ENCODE data around the gene PIGU. TPM values are rescaled to one million over a fixed set of nuclear protein-coding genes. Genes with fewer than 3 reads are reported as not detected.

The PIGU gene, protein sequence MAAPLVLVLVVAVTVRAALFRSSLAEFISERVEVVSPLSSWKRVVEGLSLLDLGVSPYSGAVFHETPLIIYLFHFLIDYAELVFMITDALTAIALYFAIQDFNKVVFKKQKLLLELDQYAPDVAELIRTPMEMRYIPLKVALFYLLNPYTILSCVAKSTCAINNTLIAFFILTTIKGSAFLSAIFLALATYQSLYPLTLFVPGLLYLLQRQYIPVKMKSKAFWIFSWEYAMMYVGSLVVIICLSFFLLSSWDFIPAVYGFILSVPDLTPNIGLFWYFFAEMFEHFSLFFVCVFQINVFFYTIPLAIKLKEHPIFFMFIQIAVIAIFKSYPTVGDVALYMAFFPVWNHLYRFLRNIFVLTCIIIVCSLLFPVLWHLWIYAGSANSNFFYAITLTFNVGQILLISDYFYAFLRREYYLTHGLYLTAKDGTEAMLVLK
- total RNA-seq: 14.0 and 21.0 TPM in 2 replicates

DNA sequence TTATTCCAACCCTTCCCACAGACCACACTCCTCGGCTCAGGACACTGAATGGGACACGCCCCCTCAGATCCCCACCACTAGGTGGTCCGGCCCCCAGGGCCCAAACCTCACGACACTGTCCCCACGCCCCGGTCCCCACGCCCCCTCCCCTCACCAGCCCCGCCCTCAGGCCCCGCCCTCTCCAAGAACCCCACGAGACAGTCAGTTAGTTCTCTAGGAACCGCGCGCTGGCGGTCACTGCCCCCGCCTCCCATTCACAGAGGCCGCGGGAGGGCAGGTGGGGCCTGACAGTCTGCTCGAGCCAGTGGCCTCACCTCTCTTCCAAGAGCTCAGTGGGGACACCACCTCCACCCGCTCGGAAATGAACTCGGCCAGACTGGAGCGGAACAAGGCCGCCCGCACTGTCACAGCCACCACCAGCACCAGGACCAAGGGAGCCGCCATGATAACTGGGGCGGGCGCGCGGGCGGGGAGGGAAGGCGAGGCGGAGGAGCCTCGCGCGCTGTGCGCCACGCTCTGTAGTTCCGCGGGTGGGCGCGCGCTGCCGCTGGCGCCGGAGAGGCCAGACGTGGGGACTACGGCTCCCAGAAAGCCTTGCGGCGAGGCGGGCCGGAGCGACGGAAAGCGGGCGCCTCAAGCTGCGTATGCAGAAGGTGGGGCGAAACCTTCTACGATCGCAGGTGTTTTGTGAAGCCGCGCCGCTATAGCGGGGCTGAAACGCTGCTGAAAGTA, at the start of gene PIGU:
Gene PIGU, minus strand, starts transcription at position 451 of the 732 bp plus-strand sequence. Its CDS starts 7 bp downstream, at position 444.

DNA sequence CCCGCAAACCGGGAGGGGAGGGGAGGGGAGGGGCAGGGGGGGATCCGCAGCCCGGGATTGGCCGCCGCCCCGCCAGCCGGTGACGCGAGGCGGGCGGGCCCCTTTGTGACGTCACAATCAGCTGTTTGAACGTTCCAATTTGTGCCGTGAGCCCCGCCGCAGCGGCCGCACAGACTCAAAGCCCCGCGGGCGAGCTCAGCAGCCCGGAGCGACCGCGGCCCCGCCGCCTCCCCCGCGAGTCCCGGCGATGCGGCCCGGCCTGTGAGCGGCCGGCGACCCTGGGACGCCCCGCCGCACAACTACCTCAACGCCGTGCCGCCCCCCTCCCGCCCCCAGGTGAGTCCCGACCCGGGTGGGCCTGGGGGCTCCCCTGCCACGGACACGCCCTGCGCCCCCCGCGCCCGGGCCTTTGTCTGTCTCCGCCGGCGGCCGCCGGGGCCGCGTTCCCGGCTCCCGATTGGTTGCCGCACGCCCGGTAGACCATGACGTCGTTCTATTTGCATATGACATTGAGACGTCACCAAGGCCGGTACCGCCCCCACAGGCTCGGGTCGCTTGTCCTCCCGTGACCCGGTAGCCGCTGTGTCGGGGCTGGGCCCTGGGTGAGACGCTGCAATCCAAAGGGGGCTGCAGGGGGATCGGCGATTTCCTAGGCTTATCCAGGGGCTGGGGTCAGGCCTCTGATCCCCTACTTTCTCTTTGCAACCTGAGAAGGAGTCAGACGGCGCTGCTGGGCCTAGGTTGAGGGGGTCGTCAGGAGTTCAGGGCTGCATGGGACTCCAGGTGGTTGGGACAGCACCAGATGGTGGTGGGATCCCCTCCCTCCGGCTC, 27.5 kb upstream of the PIGU start, which contains the start of gene TP53INP2:
Gene TP53INP2, plus strand, starts transcription at position 168 of the 831 bp plus-strand sequence. CDS start 4,396 bp downstream, outside the sequence.

DNA sequence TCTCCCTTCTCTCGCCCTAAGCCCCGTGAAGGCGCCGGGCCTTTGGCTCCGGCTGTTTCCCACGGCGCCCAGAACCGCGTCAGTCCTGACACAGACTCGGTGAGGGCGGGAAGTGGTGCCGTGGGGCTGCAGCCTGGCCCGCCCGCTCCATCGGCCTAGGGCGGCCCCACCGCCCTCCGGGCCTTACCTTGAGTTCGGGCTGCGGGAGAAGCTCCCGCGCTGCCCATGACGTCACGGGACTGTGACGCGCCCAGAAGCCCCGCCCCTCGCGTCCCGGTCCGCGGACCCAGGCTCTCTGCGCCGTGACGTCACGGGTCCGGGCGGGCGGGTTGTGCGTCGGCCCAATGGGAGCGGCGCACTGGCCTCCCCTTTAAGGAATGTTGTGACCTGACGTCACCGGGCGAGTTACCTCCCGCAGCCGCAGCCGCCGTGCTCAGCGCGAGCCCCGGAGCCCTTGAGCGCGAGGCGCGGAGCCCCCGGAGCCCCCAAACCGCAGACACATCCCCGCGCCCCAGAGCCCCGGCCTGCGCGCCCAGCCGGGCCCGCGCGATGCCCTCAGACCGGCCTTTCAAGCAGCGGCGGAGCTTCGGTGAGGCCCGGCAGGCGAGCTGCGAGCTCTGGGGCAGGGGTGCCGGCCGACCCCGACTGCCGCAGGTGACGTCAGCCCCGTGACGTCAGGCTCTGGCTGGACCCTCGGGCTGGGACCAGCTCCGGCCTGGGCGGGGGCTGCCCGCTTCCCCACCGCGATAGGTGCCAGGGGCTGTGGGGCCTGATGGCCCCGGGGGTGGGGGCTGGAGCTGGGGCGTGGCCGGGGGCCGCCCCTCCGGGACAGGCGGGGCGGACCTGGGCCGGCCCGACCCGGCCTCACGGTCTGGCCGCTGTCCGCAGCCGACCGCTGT, 118.3 kb downstream of the PIGU start, which contains the start of gene MAP1LC3A:
Gene MAP1LC3A, plus strand, starts transcription at position 399 of the 899 bp plus-strand sequence. Its CDS starts 151 bp downstream, at position 550.

DNA sequence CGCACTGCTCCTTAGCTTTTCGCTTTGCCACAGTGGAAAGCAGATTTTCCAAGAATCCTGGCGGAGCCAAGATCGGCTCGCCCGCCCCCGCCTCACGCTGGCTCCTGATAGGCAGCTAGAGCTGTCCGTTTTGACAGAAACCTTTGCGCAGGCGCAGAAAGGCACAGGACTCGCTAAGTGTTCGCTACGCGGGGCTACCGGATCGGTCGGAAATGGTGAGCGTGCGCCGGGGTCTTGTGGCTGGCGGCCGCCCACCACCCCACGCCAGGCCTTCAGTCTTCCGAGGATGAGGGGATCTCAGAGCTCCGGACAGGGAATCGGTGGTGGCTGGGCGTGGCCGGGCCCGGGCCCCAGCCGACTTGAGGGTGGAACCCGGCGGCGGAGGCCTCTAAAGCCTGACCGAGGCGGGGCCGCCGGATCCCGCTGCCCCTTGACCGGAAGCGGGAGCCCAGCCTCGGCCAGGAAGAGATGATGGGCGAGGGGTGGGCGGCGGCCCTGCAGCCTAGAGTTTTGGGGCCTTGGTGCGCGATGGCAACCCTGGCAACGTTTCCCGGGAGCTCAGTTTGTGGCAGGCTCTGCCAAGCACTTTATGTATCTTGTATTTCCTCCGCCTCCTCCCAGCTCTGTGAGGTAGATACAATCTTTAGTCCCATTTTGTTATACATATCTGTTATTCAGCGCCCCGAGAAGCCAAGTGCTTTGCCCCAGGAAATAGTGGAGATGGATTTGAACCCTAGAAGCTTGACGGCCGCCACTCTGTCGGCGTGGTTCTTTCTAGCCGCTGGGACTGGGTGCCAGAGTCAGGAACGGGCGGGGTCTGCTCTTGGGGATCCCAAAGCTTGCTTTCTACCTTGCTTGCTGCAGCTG, 160.4 kb downstream of the PIGU start, which contains the start of gene DYNLRB1:
Gene DYNLRB1, plus strand, starts transcription at position 176 of the 867 bp plus-strand sequence. Its CDS starts 37 bp downstream, at position 213.

Other genes with a start within 250 kb of the PIGU start
- 131 and 161 TPM in 2 replicates for gene DYNLRB1, start 160.7 kb downstream of the PIGU start, total RNA-seq
- 30.8 and 39.5 TPM in 2 replicates for gene MAP1LC3A, start 118.4 kb downstream of the PIGU start, total RNA-seq
- gene TP53INP2, start 27.3 kb upstream of the PIGU start, total RNA-seq: 4.6 and 5.7 TPM in 2 replicates
- 7.2 and 9.2 TPM in 2 replicates for gene NCOA6, start 148.6 kb upstream of the PIGU start, total RNA-seq
- gene GGT7, start 195.8 kb upstream of the PIGU start, total RNA-seq: 9.5 and 14.7 TPM in 2 replicates
- gene ACSS2, start 199.5 kb upstream of the PIGU start, total RNA-seq: 125 TPM in 2 replicates

Data from myometrial cell (primary cell).